Naive B cell (primary cell): ENCODE results near the gene MPP1. TPM values are rescaled to one million over a fixed set of nuclear protein-coding genes. Genes with fewer than 3 reads are reported as not detected.
"Not testable (repeated sequence)": the region's sequence is repeated elsewhere in the genome, so short reads cannot be mapped to it uniquely, and the experiment has no call there.

ENCODE experiments used
- ATAC-seq, 2 donors: fragments of 150-1000 bp; cut with Tn5 transposase; 2 replicates each; pipeline ENCODE4 v1.10.0; 2021; ENCODE audit warnings: low read depth in 2 of 2, mild to moderate bottlenecking in 2 of 2, moderate library complexity in 2 of 2
- DNase-seq: peaks from one replicate; pipeline ENCODE4 v3.0.0; 2022
- H3K27ac Mint-ChIP-seq, 6 donors: one replicate each; pipeline ENCODE4 v1.8.0; 2020 to 2022; ENCODE audit warnings: mild to moderate bottlenecking in 6 of 6, mixed read lengths in 6 of 6, moderate library complexity in 5 of 6, inconsistent platforms in 2 of 6
- H3K27me3 Mint-ChIP-seq, 3 donors: one replicate each; pipeline ENCODE4 v1.8.0; 2021 to 2022; ENCODE audit warnings: mixed read lengths in 3 of 3, mild to moderate bottlenecking in 1 of 3
- H3K36me3 Mint-ChIP-seq, 2 donors: one replicate each; pipeline ENCODE4 v1.8.0; 2020 to 2022; ENCODE audit warnings: mixed read lengths in 2 of 2, inconsistent platforms in 1 of 2, mild to moderate bottlenecking in 1 of 2
- H3K4me1 Mint-ChIP-seq, 3 donors: one replicate each; pipeline ENCODE4 v1.8.0; 2020 to 2022; ENCODE audit warnings: mixed read lengths in 3 of 3, inconsistent platforms in 1 of 3, mild to moderate bottlenecking in 1 of 3, moderate library complexity in 1 of 3
- H3K4me3 Mint-ChIP-seq, 8 donors: one replicate each; pipeline ENCODE4 v1.8.0; 2020 to 2022; ENCODE audit warnings: mild to moderate bottlenecking in 8 of 8, mixed read lengths in 8 of 8, moderate library complexity in 8 of 8, inconsistent platforms in 2 of 8
- H3K9me3 Mint-ChIP-seq, 7 donors: one replicate each; pipeline ENCODE4 v1.8.0; 2020 to 2022; ENCODE audit warnings: mixed read lengths in 7 of 7, mild to moderate bottlenecking in 5 of 7, inconsistent platforms in 2 of 7, moderate library complexity in 1 of 7
- polyA plus RNA-seq, 6 donors: library from polyadenylated mRNA; unstranded; fragments of 300-500 nt; fragmentation: Illumina TruSeq; gene quantifications; one replicate each; pipeline ENCODE4 v1.2.3, GENCODE V29; 2021; ENCODE audit warnings: low read depth in 6 of 6

MPP1 gene
- polyA plus RNA-seq, 6 donors from 2014 or later: 4.6 to 15.6 (median 11.2) TPM

DNA sequence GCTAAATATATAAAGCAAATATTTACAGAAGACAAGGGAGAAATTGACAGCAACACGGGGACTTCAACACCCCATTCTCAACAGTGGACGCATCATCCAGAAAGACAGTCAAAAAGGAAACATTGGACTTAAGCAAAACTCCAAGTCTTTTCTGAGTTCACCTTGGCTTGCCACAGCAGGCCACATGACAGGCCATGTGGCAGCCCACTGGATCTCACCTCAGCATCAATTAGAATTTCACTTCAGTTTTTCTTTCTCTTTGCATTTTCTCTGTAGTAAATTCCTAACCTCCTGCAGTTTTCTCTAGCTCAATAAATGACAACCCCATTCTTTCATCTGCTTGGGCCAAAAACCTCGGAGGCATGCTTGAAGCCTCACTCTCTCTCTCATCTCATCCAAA, 16.7 kb upstream of the MPP1 start:
- Mint-ChIP-seq H3K4me1 (peaks cover 15 to 21% (median 17%) of the 10 kb centered on the region in 3 donors), H3K36me3 (no peaks in the 10 kb centered on the region), H3K27ac (no peak overlapping the region), H3K4me3 (no peak overlapping the region), H3K27me3 (no peaks in the 10 kb centered on the region), H3K9me3 (peaks cover 0 to 5% (median 0%) of the 10 kb centered on the region in 7 donors)
- DNase-seq (no peak), ATAC-seq (no peak)

DNA sequence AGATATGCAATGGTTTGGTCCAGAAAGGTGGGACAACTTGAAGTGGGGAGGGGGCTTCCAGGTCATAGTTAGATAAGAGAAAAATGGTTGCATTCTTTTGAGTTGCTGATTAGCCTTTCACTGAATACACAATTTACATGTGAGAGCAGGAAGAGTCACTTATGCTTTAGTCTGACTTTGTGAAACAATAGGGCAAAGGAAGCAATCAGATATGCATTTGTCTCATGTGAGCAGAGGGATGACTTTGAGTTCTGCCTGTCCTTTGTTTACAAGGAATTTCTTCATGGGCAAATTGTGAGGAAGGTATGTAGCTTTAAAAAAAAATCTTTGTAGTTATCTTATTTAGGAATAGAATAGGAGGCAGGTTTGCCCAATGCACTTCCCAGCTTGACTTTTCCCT, 16.2 kb upstream of the MPP1 start:
- no peak for ATAC-seq

DNA sequence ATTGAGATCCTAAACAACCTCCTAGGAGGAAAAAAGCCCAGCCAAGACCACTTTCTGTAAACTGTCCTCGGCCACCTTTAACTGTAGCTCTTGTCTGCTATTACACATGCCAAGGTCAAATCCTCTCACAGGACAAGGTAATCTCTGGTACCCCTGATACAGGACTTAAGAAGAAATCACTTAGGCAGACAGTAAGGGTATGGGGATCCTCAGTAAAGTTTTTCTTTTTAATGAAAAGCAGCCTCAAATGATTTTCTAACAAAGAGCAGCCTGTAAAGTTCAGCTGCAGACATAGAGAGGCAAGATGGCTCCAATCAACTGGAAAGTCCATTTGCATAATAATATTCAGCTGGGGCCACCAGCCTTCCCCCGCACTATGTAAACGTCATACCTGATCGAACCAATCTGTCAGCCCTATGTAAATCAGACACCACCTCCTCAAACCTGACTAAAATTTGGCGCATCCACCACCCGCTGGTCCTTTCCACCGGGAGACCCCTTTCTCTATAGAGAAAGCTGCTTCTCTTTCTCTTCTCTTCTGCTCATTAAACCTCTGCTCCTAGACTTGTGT, 14.6 kb upstream of the MPP1 start:
- no peaks in the 10 kb centered on the region for H3K36me3 Mint-ChIP-seq

More for the DNA sequence above, 16.2 kb upstream of the MPP1 start:
- H3K36me3 Mint-ChIP-seq: no peaks in the 10 kb centered on the region
- H3K9me3 Mint-ChIP-seq: peaks cover 0 to 5% (median 0%) of the 10 kb centered on the region in 7 donors
- H3K4me1 Mint-ChIP-seq: peaks cover 15 to 21% (median 17%) of the 10 kb centered on the region in 3 donors
- H3K4me3 Mint-ChIP-seq: no peak overlapping the region
- no peaks in the 10 kb centered on the region for H3K27me3 Mint-ChIP-seq
- no peak for DNase-seq
- H3K27ac Mint-ChIP-seq: no peak overlapping the region

DNA sequence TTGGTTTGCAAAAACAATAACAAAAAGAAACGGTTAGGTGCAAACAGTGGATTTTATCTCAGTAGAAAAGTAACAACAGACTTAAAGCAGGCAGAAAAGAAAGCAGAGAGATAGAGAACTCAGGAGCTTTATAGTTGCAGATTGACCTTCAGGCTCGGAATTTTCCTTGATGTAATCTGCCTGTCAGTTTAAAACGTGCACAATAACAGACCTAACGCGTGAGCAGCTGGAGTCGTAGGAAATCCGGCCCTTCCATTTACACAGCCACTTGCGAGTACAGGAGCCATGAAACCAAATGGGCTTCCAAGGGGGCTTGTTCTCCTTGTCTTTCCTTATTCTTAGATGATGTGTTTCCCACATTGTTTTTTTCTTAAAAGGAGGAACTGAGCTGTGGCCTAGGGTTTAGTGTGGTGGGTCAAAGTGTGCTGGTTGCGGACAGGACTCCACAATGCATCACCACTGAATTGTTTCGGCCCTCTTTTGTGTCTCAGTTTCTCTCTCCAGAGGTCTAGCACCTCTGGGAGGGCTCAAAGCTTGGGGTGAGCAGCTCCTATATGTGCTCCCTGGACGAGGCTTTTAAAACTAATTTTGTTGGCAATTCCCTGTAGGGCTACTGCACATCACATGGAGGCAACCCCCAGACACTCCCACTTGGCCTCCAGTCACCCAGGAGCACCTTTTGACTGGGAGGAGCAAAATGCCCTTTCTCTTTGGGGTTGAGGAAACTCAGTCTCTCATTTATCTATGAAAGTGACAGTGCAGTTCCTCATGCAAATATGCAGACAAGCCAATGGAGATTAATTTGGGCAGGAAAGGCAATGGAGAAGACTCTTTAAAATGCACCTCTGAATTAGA, 13.9 kb upstream of the MPP1 start:
- ATAC-seq (peak; percentile 32 to 34), DNase-seq (no peak)
- Mint-ChIP-seq H3K27ac (peak overlapping the region in 3 of 6 donors; percentile 4 to 81 (median 29)), H3K4me3 (peak overlapping the region in 1 of 8 donors; percentile 35), H3K9me3 (peaks cover 0 to 5% (median 0%) of the 10 kb centered on the region in 7 donors), H3K36me3 (no peaks in the 10 kb centered on the region), H3K4me1 (peaks cover 15 to 21% (median 17%) of the 10 kb centered on the region in 3 donors), H3K27me3 (no peaks in the 10 kb centered on the region)

More for the DNA sequence above, 14.6 kb upstream of the MPP1 start:
- Mint-ChIP-seq H3K27ac (peak overlapping the region in 3 of 6 donors; percentile 3 to 74 (median 4)), H3K9me3 (peaks cover 0 to 5% (median 0%) of the 10 kb centered on the region in 7 donors), H3K27me3 (no peaks in the 10 kb centered on the region), H3K4me1 (peaks cover 15 to 21% (median 17%) of the 10 kb centered on the region in 3 donors), H3K4me3 (peak overlapping the region in 5 of 8 donors; percentile 15 to 67 (median 39))
- peak; percentile 48 for DNase-seq
- ATAC-seq: peak; percentile 98

DNA sequence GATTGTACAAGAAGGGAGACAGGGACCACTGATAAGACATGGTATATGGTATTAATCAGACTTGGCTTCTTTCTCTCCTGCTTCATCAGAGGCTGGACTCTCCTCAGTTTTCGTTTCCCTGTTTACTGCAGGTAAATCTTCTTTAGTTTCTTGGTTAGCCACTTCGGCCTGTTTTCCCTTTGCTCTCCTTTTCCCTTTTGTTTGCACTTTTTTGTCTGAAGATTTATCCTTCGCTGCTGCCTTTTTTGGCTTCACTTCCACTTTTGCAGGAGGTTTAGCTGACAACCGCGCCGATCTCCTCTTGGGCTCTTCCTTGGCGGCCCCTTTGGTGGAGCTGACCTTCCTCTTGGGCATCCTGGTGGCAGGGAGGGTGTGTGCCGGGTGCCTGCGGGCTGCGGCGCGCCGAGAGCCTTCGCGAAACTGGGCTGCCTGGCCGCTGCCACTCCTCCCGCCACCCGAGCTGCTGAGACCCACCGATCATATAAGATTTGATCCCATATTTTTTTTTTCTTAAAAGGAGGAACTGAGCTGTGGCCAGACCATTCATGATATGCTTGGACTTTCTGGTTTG, 11.8 kb upstream of the MPP1 start:
- not testable (repeated sequence) for DNase-seq, H3K4me3 Mint-ChIP-seq, H3K27me3 Mint-ChIP-seq, H3K27ac Mint-ChIP-seq, H3K9me3 Mint-ChIP-seq, H3K36me3 Mint-ChIP-seq, ATAC-seq
- peaks cover 14 to 17% (median 14%) of the 10 kb centered on the region in 3 donors for H3K4me1 Mint-ChIP-seq

DNA sequence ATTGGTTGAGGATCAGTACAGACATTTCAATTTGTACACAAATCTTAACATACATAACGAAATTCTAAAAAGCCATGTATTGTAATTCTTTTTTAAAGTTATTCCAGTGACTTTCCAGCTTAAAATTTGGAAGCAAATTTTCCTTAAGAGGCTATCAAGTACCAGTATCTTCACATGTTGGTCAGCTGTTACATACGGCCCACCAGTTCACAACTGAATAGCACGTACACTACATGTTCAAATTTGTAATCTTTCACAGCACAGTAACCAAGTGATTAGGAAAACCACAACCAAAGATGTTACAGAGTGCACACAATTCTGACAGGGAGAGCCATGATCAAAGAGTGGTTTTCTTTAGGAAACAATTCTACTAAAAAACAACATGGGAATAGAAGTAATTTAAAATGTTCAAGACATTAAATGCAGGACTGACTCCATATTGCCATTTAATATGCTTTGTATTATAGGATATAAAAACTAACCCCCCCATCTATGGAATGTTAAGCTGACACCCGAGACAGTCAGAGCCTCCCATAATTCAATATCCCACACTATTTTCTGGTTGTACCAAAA, 11.1 kb upstream of the MPP1 start:
- H3K36me3 Mint-ChIP-seq, H3K4me3 Mint-ChIP-seq, H3K27me3 Mint-ChIP-seq, H3K9me3 Mint-ChIP-seq, DNase-seq, H3K27ac Mint-ChIP-seq, ATAC-seq: not testable (repeated sequence)
- H3K4me1 Mint-ChIP-seq: peaks cover 13 to 17% (median 14%) of the 10 kb centered on the region in 3 donors

DNA sequence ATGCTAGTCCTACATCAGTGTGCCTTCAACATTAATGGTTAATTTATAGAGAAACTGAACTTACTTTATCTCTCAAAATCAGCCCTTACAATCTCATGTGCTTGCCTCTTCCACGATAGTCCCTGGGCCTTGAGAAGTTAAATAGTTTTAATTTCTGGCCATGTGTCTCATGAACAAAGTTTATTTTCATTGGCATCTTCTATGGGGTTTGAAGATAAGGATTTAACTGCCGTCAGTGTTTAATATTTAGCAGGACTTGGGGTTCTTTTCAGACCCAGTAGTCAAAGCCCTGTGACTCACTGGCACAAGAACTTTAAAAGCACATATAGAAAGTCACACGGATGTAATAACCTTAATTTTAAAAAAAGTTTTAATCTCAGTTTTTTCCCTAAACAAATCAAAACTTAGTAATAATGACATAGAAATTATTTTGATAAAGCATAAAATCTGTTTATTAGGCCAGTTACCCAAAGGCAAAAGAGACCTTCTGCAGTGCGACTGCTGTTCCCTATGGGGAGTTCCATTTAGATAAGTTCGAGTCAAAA, 10.1 kb upstream of the MPP1 start:
- Mint-ChIP-seq H3K36me3 (no peaks in the 10 kb centered on the region), H3K4me1 (peaks cover 13 to 17% (median 14%) of the 10 kb centered on the region in 3 donors), H3K4me3 (no peak overlapping the region), H3K9me3 (peaks cover 0 to 4% (median 0%) of the 10 kb centered on the region in 7 donors), H3K27me3 (no peaks in the 10 kb centered on the region), H3K27ac (no peak overlapping the region)
- DNase-seq (no peak), ATAC-seq (no peak)

DNA sequence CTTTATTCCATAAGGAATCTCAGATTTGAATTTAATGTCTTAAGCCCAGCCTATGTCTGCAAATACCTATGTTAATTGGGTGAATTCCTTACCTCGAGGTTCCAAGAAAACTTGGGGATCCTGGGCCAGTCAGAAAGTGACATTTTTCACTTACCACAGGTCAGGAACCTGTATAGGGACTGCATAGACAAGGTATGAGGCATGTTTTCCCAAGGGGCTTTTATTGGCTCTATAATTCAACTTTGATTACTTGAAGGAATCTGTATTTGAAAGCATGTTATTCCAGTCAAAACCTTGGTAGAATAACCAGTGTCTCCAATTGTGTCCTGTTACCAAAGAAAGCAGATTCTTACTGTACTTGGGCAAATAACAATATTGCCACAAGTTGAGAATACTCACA, 8.5 kb upstream of the MPP1 start:
- H3K27ac Mint-ChIP-seq: no peak overlapping the region
- H3K9me3 Mint-ChIP-seq: peaks cover 0 to 1% (median 0%) of the 10 kb centered on the region in 7 donors
- H3K27me3 Mint-ChIP-seq: no peaks in the 10 kb centered on the region
- H3K4me1 Mint-ChIP-seq: peaks cover 0 to 2% (median 0%) of the 10 kb centered on the region in 3 donors
- no peak overlapping the region for H3K4me3 Mint-ChIP-seq
- no peaks in the 10 kb centered on the region for H3K36me3 Mint-ChIP-seq
- no peak for ATAC-seq
- no peak for DNase-seq

DNA sequence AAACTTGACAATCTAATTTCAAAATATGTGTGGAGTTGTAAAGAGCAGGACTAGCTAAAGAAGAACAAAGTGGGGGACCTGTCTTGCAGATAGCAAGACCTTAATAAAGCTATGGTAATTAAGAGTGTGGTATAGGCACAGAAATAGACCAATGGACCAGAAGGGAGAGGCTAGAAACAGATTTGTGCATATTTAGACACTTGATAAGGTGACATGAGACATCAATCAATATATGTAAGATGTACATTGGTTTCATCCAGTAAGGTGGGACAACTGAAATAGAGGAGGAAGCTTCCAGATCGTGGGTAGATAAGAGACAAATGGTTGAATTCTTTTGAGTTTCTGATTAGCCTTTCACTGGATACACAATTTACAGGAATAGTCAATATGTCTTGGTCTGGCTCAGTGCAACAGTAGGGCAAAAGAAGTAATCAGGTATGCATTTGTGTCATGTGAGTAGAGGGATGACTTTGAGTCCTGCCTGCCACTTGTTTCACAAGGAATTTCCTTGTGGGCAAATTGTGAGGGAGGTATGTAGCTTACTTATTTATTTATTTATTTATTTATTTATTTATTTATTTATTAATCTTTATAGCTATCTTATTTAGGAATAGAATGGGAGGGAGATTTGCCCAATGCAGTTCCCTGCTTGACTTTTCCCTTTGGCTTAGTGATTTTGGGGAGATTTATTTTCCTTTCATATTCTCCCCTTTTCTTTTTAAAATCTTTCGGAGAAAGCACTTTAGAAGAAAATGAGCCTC, 7.2 kb upstream of the MPP1 start:
- ATAC-seq (no peak), DNase-seq (no peak)
- Mint-ChIP-seq H3K27ac (peak overlapping the region in 1 of 6 donors; percentile 59), H3K4me3 (no peak overlapping the region), H3K36me3 (no peaks in the 10 kb centered on the region), H3K4me1 (no peaks in the 10 kb centered on the region), H3K27me3 (no peaks in the 10 kb centered on the region), H3K9me3 (peaks cover 0 to 1% (median 0%) of the 10 kb centered on the region in 7 donors)

DNA sequence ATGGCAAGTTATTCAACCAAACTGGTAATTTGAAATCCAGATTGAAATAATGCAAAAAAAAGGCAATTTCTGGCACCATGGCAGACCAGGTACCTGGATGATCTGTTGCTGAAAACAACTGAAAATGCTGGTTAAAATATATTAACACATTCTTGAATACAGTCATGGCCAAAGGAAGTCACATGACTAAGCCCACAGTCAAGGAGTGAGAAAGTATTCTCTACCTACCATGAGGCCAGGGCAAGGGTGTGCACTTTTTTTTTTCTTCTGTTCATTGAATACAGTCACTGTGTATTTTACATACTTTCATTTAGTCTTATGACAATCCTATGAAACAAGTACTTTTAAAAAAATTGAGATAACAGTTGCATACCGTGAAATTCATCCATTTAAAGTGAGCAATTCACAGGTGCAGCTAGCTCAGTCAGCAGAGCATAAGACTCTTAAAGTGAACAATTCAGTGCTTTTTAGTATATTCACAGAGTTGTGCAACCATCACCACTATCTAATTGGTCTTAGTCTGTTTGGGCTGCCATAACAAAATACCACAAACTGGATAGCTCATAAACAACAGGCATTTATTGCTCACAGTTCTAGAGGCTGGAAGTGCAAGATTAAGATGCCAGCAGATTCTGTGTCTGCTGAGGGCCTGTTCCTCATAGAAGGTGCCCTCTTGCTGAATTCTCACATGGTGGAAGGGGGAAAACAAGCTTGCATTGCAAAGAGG, 4.8 kb upstream of the MPP1 start:
- no peak overlapping the region for H3K4me3 Mint-ChIP-seq
- DNase-seq: no peak

DNA sequence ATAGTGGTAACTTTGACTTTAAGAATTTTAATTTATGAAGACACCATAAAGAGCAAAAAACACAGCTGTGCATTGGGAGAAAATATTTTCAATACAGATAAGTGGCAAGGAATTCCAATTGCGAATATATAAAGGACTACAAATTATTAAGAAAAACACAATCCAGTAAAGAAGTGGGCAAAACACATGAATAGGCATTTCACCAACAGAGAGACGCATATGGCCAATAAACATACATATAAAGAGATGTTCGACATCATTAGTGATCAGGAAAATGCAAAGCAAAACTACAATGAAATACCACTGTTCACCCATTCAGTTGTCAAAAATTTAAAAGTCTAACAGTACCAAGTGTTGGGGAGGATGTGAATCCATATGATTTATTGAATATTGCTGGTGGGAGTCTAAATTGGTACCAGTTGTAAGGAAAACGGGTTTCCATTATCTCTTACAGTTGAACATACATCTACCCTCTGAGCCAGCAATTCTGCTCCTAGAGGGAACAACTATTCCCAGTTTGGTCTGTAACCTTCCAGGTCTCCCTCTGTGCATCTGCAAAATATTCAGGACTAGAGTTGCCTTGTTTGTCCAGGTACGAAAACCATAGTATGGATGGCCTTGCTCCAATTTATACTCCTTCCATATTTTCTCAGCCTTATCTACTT, 1.7 kb upstream of the MPP1 start:
- Mint-ChIP-seq H3K27ac (no peak overlapping the region), H3K9me3 (peaks cover 0 to 4% (median 0%) of the 10 kb centered on the region in 7 donors), H3K36me3 (no peaks in the 10 kb centered on the region), H3K4me3 (peak overlapping the region in 2 of 8 donors; percentile 18 to 45), H3K27me3 (no peaks in the 10 kb centered on the region), H3K4me1 (peaks cover 6 to 7% (median 6%) of the 10 kb centered on the region in 3 donors)
- no peak for DNase-seq
- ATAC-seq: no peak

More for the DNA sequence above, 4.8 kb upstream of the MPP1 start:
- Mint-ChIP-seq H3K27ac (no peak overlapping the region), H3K27me3 (no peaks in the 10 kb centered on the region), H3K4me1 (no peaks in the 10 kb centered on the region), H3K36me3 (no peaks in the 10 kb centered on the region), H3K9me3 (peaks cover 0 to 4% (median 0%) of the 10 kb centered on the region in 7 donors)
- no peak for ATAC-seq

DNA sequence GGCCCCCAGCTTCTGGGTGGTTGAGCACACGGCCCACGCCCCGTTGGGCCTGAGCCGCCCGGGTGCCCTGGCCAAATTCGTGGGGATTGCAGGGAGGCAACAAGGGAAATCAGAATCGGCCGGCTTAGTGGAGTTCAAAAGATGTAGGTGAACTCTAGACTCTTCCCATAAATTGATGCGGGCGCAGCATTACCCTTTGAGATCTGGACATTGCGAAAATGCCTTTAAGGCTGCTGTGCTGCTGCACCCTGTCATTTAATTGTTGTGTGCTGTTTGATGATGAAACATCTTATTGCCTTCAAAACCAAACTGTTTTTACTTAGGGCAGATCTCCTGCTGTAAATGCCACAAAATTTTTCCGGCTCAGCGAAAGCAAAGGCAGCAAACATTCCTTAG, 409 bp upstream of the MPP1 start:
- DNase-seq (no peak), ATAC-seq (no peak)
- no peaks in the 10 kb centered on the region for H3K27me3 Mint-ChIP-seq
- H3K36me3 Mint-ChIP-seq: no peaks in the 10 kb centered on the region
- H3K4me3 Mint-ChIP-seq: peak overlapping the region; percentile 74 to 89 (median 86)
- H3K27ac Mint-ChIP-seq: peak overlapping the region in 1 of 6 donors; percentile 65
- H3K9me3 Mint-ChIP-seq: peaks cover 0 to 4% (median 0%) of the 10 kb centered on the region in 7 donors
- peaks cover 7 to 10% (median 9%) of the 10 kb centered on the region in 3 donors for H3K4me1 Mint-ChIP-seq
